Measurements from ENCODE around the gene RBL1. TPM values are rescaled to one million over a fixed set of nuclear protein-coding genes. Genes with fewer than 3 reads are reported as not detected.
"Not testable (repeated sequence)": the region's sequence is repeated elsewhere in the genome, so short reads cannot be mapped to it uniquely, and the experiment has no call there.

The RBL1 gene
- total RNA-seq, 2 donors from 2014 or later: 6.9 to 17.6 TPM

DNA sequence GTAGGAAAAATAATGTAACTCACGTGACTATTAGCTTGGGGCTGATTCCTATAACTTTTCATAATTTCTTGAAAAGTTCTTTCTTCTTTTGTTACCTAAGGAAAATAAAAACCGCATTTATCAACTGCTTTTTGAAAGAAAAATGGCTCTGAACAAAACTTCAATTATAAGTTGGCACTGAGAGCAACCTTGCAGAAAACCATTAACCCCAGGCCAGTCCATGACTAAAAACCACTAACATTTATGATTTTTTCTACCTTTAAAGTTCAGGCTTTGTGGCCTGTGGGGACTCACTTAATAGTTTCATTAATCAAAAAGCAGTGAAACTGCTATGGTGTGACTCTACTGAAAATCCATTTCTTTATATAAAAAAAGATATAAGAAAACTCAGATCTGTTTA, 75.2 kb downstream of the RBL1 start:
- TF ChIP-seq, protein P1, sequence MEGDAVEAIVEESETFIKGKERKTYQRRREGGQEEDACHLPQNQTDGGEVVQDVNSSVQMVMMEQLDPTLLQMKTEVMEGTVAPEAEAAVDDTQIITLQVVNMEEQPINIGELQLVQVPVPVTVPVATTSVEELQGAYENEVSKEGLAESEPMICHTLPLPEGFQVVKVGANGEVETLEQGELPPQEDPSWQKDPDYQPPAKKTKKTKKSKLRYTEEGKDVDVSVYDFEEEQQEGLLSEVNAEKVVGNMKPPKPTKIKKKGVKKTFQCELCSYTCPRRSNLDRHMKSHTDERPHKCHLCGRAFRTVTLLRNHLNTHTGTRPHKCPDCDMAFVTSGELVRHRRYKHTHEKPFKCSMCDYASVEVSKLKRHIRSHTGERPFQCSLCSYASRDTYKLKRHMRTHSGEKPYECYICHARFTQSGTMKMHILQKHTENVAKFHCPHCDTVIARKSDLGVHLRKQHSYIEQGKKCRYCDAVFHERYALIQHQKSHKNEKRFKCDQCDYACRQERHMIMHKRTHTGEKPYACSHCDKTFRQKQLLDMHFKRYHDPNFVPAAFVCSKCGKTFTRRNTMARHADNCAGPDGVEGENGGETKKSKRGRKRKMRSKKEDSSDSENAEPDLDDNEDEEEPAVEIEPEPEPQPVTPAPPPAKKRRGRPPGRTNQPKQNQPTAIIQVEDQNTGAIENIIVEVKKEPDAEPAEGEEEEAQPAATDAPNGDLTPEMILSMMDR (IDR thresholded peaks at IDR 0.05): no peak
- no peaks in the 10 kb centered on the region for H3K9me3 ChIP-seq
- no peak for DNase-seq
- no peaks in the 10 kb centered on the region for H3K27me3 ChIP-seq
- H3K4me1 ChIP-seq: no peaks in the 10 kb centered on the region
- H3K36me3 ChIP-seq: no peaks in the 10 kb centered on the region
- H3K27ac ChIP-seq: no peak overlapping the region
- intact Hi-C loops (cut with DNase I): no loop called here
- no peak overlapping the region for H3K9ac ChIP-seq (ENCODE audit: low read depth in 2 of 2, low read length in 2 of 2)
- H3K4me3 ChIP-seq: no peak overlapping the region

DNA sequence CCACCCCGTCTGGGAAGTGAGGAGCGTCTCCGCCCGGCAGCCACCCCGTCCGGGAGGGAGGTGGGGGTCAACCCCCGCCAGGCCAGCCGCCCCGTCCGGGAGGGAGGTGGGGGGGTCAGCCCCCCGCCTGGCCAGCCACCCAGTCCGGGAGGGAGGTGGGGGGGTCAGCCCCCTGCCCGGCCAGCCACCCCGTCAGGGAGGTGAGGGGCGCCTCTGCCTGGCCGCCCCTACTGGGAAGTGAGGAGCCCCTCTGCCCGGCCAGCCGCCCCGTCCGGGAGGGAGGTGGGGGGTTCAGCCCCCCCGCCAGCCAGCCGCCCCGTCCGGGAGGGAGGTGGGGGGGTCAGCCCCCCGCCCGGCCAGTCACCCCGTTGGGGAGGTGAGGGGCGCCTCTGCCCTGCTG, 83.2 kb downstream of the RBL1 start:
- H3K27me3 ChIP-seq; intact Hi-C loops (cut with DNase I); H3K4me3 ChIP-seq; H3K9ac ChIP-seq (ENCODE audit: low read depth in 2 of 2, low read length in 2 of 2); DNase-seq; H3K9me3 ChIP-seq; H3K36me3 ChIP-seq; H3K4me1 ChIP-seq; H3K27ac ChIP-seq: not testable (repeated sequence)

DNA sequence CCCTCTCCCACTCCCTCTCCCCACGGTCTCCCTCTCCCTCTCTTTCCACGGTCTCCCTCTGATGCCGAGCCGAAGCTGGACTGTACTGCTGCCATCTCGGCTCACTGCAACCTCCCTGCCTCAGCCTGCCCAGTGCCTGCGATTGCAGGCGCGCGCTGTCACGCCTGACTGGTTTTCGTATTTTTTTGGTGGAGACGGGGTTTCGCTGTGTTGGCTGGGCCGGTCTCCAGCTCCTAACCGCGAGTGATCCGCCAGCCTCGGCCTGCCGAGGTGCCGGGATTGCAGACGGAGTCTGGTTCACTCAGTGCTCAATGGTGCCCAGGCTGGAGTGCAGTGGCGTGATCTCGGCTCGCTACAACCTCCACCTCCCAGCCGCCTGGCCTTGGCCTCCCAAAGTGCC, 83.9 kb downstream of the RBL1 start:
- H3K4me3 ChIP-seq; H3K36me3 ChIP-seq; DNase-seq; intact Hi-C loops (cut with DNase I); H3K4me1 ChIP-seq; H3K9ac ChIP-seq (ENCODE audit: low read depth in 2 of 2, low read length in 2 of 2); H3K27me3 ChIP-seq; H3K27ac ChIP-seq; H3K9me3 ChIP-seq: not testable (repeated sequence)

DNA sequence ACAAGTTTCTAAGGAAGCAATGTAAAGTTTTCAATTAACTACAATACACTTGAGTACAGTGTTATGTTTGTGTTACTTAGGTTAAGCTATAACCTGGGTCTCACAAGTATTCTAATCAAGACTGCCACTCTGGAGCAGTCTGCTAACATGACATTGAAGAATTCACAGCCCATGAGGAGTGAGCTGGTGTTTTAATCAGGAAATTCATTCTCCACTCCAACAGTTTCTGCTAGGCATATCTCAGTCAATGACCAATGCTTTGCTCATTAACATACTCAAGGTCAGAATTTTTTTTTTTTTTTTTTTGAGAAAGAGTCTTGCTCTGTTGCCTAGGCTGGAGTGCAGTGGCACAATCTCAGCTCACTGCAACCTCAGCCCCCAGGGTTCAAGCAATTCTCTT, 84.7 kb downstream of the RBL1 start:
- Histone ChIP-seq H3K4me3 (no peak overlapping the region), H3K9ac (ENCODE audit: low read depth in 2 of 2, low read length in 2 of 2) (no peak overlapping the region), H3K27me3 (no peaks in the 10 kb centered on the region), H3K9me3 (no peaks in the 10 kb centered on the region), H3K4me1 (no peaks in the 10 kb centered on the region), H3K36me3 (no peaks in the 10 kb centered on the region), H3K27ac (no peak overlapping the region)
- TF ChIP-seq, protein P1 (IDR thresholded peaks at IDR 0.05): no peak
- intact Hi-C loops (cut with DNase I): no loop called here
- DNase-seq: no peak

DNA sequence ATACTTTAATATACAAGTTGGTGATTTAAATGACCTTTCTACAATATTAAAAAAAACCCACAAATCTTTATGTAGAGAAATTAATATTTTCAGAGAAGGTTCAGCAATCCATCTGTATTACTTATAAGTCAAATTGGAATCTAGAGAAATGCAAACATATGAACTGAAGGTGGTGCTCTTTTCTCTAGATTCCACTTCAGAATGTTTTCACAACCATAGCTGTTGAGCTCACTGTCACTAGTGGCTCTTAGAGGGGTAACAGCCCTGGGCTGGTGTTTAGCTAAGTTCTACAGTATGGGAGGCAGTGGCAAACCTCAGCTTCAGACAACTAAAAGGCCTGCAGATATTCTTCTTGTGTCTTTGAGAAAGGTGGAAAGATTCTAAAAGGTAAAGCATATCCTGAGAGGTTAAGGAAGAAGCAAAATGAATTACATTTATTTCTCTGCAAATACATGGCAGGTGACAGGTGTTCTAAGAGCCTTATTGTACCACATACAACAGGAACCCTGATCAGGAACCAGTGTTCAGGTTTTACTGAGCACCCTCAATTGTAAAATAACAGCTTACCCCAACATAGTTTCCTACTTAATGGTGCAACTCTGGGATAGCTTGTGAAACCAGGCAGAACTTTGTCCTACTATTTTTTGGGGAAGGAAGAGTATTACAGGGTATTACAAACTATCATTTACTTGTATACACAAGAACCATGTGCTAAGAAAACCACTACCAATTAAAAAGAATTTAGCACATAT, 87.7 kb downstream of the RBL1 start:
- H3K4me1 ChIP-seq: no peaks in the 10 kb centered on the region
- H3K36me3 ChIP-seq: no peaks in the 10 kb centered on the region
- H3K27ac ChIP-seq: no peak overlapping the region
- no peaks in the 10 kb centered on the region for H3K9me3 ChIP-seq
- no peak overlapping the region for H3K9ac ChIP-seq (ENCODE audit: low read depth in 2 of 2, low read length in 2 of 2)
- DNase-seq: no peak
- intact Hi-C loops (cut with DNase I): no loop called here
- H3K4me3 ChIP-seq: no peak overlapping the region
- TF ChIP-seq, protein P1 (IDR thresholded peaks at IDR 0.05): no peak
- H3K27me3 ChIP-seq: no peaks in the 10 kb centered on the region

DNA sequence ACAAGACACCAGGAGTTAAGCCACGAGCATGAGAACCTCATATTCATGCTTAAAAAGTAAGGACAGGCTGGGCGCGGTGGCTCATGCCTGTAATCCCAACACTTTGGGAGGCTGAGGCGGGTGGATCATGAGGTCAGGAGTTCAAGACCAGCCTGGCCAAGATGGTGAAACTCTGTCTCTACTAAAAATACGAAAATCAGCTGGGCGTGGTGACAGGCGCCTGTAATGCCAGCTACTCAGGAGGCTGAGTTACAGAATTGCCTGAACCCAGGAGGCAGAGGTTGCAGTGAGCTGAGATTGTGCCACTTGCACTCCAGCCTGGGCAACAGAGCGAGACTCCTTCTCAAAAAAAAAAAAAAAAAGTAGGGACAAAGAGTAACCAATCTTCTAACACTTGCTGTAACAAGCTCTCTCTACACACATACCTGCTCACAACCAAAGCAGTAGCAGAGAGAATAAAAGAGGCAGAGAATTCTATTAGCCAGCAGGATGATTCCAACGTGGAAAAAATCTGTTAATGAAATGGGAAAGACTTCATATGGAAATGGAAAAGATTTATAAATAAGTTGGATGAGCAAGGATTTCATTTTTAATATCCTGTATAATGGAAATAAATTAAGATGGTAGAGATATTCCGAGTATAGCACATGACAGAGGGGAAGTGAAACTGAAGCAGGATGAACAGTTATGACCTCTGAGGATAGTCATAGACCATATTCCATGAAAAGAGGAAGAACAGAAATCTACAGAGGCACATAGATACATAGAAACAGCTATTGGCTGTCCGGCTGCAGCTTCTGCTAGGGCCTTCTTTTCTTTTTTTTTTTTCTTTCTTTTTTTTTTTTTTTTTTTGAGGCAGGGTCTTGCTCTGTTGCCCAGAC, 90.5 kb downstream of the RBL1 start:
- H3K4me3 ChIP-seq; intact Hi-C loops (cut with DNase I); H3K9ac ChIP-seq (ENCODE audit: low read depth in 2 of 2, low read length in 2 of 2); H3K4me1 ChIP-seq; DNase-seq; H3K36me3 ChIP-seq; H3K27me3 ChIP-seq; H3K27ac ChIP-seq; H3K9me3 ChIP-seq: not testable (repeated sequence)

DNA sequence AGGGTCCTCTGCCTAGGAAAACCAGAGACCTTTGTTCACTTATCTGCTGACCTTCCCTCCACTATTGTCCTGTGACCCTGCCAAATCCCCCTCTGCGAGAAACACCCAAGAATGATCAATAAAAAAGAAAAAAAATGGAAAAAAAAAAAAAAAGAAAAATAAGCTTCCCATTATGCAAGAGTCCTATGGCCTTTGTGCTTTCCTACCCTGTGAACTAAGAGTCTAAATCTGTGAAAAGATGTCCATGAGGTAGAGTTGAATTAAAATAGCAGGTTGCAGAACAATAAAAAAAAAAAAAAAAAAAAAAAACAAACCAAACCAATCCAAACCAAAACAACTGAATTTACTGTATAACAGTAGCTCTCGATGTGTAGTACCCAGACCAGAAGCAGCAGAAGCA, 94.2 kb downstream of the RBL1 start:
- H3K9ac ChIP-seq (ENCODE audit: low read depth in 2 of 2, low read length in 2 of 2); H3K4me1 ChIP-seq; H3K9me3 ChIP-seq; H3K36me3 ChIP-seq; H3K4me3 ChIP-seq; H3K27me3 ChIP-seq; intact Hi-C loops (cut with DNase I); H3K27ac ChIP-seq; DNase-seq: not testable (repeated sequence)

DNA sequence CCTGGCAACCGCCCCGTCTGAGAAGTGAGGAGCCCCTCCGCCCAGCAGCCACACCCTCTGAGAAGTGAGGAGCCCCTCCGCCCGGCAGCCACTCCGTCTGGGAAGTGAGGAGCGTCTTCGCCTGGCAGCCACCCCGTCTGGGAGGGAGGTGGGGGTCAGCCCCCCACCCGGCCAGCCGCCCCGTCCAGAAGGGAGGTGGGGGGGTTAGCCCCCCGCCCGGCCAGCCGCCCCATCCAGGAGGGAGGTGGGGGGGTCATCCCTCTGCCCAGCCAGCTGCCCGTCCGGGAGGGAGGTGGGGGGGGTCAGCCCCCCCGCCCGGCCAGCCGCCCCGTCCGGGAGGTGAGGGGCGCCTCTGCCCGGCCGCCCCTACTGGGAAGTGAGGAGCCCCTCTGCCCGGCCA, 95.6 kb downstream of the RBL1 start:
- intact Hi-C loops (cut with DNase I); H3K4me1 ChIP-seq; H3K27me3 ChIP-seq; DNase-seq; H3K9me3 ChIP-seq; H3K9ac ChIP-seq (ENCODE audit: low read depth in 2 of 2, low read length in 2 of 2); H3K27ac ChIP-seq; H3K36me3 ChIP-seq; H3K4me3 ChIP-seq: not testable (repeated sequence)
